G401 (cell line): ENCODE results near the gene WDHD1. TPM values are rescaled to one million over a fixed set of nuclear protein-coding genes. Genes with fewer than 3 reads are reported as not detected.
A peak's percentile ranks its signal among the peaks of the same experiment; 100 is the strongest.
"Not testable (repeated sequence)": the region's sequence is repeated elsewhere in the genome, so short reads cannot be mapped to it uniquely, and the experiment has no call there.

ENCODE experiments used
- DNase-seq: peaks from one replicate; pipeline ENCODE4 v3.0.0-alpha.2; 2015; ENCODE audit warnings: low spot score
- in situ Hi-C: cut with HindIII; loops from 2 replicates; pipeline ENCODE4 v1.10.0; 2016; ENCODE audit warnings: low sequenced_read_pairs, mixed read lengths
- total RNA-seq: library from RNA; depleted of rRNA; stranded (reverse); fragments of >200 nt; shearing (Covaris generic); gene quantifications from 2 replicates; pipeline ENCODE4 v1.2.3, GENCODE V29; 2014

WDHD1 gene
- total RNA-seq, 1 experiment from 2014 or later: 20.7 TPM

DNA sequence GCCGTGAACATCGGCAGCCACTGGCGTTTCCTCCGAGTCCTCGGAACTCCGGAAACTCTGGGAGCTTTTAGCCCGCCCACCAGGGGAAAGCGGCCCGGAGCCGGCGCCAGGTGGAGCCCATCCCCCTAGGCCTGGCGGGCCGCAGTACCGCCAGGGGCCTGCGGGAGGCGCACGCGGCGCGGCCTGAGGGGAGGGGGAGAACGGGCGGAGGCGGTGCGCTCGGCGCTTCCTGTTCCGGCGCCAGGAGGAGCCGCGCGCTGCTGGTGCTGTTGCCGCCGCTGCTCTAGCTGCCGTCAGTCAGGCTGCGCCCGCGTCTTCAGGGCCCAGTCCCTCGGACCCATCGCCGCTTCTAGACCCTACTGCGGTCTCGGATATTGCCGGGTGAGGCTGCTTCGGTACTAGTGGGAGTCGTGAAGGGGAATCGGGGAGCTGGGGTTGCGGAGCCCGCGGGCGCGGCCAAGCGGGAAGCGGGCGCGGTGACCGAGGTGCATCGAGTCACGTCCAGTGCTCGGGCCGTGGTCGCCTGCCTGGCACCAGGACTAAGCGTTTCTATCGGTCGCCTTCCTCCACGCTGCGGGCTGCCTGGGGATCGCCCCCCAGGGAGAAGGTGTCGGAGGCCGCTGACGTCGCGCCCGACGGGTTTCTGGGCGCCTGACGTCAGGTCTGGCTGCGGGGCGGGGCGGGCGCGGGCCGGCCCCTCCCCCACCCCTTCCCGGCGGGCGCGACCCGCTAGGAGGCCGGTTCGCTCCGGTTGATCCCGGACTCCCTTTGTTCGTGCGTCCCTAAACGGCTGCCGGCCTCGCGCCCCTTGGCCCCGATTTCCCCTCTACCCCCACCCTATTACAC, 24.7 kb upstream of the WDHD1 start, which contains the start of gene MAPK1IP1L:
Gene MAPK1IP1L (plus strand): TSS at position 225 of the 846 bp plus-strand sequence. CDS start 10,037 bp downstream, outside the sequence.
- in situ Hi-C loops: no loop called here

DNA sequence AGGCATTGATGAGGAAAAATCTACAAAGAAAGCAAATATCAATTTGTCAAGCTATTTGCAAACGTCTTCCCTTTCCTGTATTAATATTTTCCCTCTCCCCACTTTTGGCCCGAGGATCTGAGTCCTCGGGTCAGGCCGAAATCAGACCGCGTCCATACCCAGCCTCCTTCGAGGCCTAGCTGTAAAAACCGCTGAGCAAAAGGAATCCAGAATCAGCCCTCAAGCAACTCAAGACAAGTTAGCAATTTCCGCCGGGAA, 24.2 kb upstream of the WDHD1 start:
- DNase-seq: no peak
- in situ Hi-C loops: no loop called here

More for the DNA sequence above, 24.7 kb upstream of the WDHD1 start, which contains the start of gene MAPK1IP1L:
- DNase-seq: peak; percentile 86

DNA sequence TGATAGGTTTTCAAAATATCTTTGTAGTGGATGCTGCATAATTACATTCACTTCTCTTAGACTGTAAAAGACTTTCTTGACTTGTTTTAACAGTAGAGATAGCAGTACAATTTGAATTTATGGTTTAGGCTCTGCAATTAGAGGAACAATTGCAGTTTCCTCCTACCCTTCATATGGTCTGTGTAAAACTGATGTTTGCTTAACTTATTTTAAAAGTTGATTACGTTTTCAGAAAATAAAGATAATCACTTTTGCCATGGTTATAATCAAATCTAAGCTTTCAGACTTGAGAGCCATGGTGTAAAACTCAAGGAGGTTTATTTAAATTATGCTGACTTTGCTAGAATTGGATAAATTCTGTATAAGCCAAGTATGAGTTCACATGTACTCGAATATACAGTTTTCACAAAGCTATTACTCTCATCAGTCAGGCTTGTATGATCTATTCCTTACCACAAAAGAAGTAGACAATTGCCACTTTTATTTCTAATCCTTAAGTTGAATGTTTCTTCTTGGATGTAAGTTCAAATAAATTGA, 22.1 kb upstream of the WDHD1 start:
- in situ Hi-C loops: no loop called here
- DNase-seq: no peak

DNA sequence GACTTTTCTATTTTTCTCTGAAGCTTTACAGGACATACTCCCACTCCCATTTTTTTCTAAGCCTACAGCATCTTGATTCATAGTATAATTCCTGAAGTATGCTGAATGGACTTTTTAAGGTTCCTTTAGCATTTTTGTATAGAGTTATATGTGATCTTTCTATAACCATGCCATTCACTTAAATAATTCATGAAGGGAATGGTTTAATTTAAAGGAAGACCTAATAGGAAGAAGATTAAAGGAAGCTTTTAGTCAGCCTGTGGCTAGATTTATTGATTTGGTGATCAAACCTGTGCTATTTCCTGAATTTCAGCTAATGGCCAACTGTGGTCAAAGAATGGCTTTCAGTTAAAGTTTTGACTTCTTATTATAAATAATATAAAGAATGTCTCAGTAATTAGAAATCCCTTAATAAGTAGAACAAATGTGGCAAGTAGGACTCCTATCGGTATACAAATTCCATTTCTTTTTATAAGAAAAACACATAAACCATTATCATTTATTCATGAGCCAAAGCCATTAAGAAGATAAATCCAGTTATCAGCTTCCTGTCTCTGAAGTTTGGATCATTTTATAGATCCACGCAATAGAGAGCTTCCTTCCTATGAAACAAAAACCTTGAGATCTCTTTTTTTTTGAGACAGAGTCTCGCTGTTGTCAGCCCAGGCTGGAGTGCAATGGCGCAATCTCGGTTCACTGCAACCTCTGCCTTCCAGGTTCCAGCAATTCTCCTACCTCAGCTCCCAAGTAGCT, 20.6 kb upstream of the WDHD1 start:
- DNase-seq: no peak
- in situ Hi-C loops: no loop called here

DNA sequence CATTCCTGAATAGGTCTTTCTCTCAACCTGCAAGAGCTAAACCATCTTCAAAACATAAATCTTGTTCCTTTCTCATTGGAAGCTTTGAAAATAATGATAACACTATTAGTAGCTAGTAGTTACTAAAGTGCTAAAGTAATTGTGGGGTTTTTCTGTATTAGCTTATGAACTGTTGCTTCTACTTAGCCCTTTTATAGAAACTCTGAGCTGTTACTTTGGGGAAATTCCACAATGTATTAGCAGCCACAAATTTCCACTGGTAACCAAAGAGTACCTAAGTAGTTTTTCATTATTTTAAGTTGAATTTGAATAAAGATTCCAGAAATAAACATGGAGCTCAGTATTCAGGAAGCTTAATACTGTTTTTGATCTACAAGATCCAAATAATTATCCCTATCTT, 18.2 kb upstream of the WDHD1 start:
- no peak for DNase-seq
- in situ Hi-C loops: no loop called here

DNA sequence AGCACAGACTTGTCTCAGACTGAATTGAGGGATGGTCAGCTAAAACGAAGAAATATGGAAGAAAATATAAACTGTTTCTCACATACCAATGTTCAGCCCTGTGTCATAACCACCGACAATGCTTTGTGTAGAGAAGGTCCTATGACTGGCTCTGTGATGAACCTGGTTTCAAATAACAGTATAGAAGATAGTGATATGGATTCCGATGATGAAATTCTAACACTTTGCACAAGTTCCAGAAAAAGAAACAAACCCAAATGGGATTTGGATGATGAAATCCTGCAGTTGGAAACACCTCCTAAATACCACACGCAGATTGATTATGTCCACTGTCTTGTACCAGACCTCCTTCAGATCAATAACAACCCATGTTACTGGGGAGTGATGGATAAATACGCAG, 16.6 kb upstream of the WDHD1 start:
- in situ Hi-C loops: no loop called here
- no peak for DNase-seq

DNA sequence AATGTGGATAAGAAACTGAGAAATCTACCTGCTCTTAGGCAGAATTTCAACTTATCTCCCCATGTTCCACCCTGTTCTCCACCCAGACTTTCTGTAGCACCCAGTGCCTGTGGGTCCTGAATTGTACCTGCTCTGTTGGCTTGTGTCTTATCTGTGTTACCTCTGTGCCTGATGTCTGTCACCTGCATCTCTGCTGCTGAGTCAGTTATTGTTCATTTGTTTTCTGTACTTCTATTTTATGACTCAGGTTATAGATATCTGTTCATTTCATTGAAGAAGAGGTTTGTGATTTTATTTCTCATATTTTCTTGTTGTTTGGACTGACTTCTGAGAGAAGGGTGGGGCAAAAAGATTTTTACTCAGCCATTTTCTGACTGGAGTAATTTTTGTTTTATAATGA, 11.8 kb upstream of the WDHD1 start:
- no peak for DNase-seq
- in situ Hi-C loops: no loop called here

DNA sequence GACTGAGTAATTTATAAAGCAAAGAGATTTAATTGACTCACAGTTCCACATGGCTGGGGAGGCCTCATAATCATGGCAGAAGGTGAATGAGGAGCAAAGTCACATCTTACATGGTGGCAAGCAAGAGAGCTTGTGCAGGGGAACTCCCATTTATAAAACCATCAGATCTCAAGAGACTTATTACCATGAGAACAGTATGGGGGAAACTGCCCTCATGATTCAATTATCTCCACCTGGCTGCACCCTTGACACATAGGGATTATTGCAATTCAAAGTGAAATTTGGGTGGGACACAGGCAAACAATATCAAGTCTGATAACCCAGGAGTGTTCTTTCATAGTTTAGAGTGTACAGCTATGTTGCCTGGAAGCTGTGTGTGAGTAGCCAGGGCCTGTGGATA, 11.1 kb upstream of the WDHD1 start:
- in situ Hi-C loops, DNase-seq: not testable (repeated sequence)

DNA sequence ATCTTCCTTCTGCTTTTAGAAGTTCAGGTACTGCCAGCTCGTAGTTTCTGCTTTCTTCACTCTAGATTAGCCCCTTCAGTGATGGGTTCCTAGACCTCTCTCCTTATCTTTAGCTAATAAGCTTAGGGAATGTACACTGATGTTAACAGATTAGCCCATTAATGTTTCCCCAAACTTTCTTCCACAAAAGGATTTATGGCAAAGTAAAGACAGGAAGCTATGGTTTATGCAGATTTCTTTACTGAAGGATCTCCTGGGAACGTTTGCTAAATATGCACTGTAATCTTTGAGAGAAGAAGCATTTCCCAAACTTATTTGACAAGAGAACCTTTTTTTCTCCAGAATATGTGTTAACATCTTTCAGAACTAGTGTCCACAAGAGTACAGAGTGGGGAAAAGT, 4.3 kb upstream of the WDHD1 start:
- DNase-seq: no peak
- in situ Hi-C loops: no loop called here

DNA sequence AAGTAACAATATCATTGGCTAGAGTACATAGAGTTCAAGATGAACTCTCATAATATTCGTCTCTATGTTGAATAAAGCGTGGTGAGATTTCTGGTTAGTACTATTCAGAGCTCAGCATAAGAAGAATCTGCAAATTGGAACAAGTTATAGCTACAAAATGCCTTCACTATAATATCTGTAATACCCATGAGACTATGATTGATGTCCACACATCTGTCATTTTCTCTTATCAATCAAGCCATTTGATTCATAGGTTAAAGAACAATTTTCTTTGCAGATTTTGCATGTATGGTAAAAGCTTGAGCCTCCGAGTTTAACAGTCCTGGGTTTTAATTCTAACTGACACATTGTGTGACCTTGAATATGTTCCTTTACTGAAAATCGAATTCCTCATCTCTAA, 1.6 kb upstream of the WDHD1 start:
- in situ Hi-C loops: no loop called here
- no peak for DNase-seq

DNA sequence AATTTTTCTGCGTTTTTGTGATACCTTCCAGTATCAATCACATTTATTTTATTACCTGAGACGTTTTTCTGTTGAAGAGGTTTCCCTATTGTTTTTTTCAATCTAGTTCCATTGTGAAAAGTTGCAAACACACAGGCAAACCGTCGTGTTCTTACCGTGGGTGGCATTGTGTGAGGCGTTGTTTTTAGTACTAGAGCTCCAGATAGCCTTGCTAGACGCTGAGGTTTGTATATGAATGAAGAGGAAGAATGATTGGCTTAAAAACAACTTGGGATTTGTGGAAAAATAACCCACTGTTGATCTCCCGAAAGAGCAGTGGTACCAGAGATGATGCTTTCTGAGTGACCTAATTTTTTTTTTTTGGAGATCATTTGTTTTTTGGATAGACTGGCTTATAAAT, 1.2 kb upstream of the WDHD1 start:
- no peak for DNase-seq
- in situ Hi-C loops: no loop called here

DNA sequence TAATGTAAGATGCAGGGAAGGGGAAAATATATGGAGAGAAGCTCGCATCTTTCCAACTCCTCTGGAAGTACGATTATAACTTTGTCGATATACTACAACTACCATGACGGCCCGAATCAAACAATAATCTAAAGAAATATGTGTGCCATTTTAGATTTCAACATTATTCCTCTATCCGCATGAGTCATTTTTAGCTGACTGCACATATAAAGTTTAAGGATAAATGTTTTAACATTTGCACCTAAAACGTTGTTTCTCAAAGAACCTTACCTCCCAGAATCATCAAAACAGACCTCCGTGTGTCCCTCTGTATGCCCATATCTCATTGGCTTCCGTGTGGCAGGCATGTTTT, 482 bp downstream of the WDHD1 start:
- in situ Hi-C loops: no loop called here
- no peak for DNase-seq

DNA sequence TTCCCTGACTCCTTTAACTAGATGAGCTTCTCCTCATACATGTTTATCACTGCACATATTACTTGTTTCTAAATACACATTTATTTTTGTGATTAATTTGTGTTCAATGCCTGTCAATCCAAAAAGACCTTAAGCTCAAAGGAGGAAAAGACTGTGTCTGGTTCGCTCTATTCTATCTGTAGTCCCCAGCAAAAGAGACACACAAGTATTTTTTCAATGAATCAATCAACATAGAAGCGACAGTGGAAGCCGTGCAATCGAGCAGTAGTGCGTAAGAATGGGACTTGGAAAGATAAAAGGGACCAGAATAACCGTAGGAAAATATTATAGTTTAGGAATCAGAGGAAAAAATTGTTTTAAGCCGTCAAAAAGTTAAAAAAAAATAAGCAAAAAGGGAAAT, 951 bp downstream of the WDHD1 start:
- in situ Hi-C loops: no loop called here
- DNase-seq: no peak

DNA sequence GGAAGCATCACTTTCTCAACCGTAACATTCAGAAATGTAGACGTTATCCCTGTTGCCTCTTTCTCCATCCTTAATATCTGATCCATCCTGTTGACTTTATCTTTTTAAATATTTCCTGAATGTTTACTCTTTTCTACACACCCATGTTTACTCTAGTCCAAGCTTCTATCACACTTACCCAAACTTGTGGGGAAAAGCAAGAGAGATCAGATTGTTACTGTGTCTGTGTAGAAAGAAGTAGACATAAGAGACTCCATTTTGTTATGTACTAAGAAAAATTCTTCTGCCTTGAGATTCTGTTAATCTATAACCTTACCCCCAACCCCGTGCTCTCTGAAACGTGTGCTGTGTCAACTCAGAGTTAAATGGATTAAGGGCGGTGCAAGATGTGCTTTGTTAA, 2.5 kb downstream of the WDHD1 start:
- DNase-seq, in situ Hi-C loops: not testable (repeated sequence)

DNA sequence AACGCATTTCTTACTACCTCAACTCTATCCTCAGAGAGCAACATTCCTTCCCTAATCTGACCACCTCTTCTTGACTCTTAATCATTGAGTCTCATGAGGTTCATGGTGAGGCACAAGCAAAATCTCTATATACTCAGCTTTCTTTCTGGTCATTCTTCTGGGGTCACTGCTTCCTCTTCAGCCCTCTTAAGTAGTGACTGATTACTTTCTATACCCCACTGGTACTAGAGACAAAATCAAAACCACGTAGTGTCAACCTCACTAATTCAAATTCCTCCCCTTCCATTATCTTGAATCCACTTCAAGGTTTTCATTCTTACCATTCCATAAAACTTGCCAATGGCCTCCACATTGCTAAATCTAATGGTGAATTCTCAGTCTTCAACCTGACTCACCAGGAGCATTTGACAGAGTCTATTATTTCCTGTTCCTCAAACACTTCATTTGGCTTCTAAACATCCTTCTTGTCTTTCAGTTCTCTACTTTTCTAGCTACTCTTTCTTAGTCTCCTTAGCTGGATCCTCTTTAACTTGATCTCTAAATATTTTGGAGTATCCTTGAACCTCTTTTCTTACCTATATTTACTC, 6.8 kb downstream of the WDHD1 start:
- in situ Hi-C loops: no loop called here
- no peak for DNase-seq

DNA sequence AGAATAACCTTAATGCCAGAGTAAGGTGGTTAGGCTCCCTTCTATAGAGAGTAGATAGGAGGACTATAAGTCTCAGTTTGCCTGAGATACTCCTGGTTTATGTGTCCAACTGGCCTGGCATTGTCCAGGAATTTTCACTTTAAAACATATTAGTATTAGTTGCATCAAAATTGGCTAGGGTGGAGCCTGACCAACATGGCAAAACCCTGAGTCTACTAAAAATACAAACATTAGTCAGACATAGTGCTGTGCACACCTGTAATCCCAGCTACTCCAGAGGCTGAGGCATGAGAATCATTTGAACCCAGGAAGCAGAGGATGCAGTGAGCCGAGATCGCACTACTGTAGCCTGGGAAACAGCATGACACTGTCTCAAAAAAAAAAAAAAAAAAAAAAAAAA, 11.9 kb downstream of the WDHD1 start:
- in situ Hi-C loops: no loop called here

DNA sequence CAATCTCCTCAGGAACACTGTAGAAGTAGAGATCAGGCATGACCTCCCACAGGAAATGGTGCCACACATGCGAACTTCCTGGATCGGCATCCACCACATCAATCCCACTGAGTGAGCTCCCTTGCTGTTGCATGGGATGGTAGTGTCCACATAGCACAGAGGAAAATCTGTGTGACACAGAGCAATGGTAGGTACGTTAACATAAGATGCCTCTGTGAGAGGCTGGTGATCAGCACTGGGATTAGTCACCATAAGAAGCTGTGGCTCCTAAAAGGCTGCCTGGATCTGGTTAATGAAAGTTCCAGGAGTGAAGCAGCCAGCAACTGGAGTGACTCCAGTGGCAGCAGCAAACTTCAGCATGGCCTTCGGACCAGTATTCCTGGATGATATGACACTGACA, 21.8 kb downstream of the WDHD1 start:
- in situ Hi-C loops: no loop called here
- no peak for DNase-seq

More for the DNA sequence above, 11.9 kb downstream of the WDHD1 start:
- DNase-seq: no peak

DNA sequence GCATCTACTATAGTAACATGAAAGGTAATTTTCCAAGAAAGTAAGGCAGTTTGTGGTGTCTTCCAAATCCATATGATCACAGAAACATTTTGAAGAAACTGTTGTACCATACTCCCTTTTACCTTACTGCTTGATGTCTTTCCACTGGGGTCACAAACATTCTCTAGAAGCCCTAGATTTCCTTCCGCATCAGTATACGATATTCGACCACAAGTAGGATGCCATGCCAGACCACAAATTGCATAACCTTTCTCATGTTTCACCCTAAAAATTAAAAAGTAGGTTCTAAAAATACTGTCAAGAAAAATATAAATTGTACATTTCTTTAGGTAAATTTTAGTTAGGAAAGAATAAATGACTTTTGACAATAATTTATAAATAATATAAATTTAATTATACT, 26.5 kb downstream of the WDHD1 start:
- in situ Hi-C loops: no loop called here
- DNase-seq: no peak

DNA sequence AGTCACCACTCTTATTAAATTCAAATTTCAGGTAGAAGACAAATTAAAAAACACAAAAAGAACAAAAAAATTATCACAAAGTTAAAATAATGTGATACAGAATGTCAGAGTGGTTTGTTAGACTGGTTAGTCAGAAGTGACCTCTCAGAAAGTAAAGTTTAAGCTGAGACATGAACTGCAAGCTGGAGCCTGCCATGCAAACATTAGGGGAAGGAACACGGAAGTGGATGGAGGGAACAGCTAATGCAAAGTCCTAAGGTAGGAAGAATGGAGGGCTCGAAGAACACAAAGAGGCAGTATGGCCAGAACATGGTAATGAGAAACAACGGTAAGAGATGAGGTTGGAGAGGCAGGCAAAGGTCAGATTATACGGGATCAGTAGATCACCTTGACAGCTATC, 41.7 kb downstream of the WDHD1 start:
- in situ Hi-C loops: no loop called here
- no peak for DNase-seq

DNA sequence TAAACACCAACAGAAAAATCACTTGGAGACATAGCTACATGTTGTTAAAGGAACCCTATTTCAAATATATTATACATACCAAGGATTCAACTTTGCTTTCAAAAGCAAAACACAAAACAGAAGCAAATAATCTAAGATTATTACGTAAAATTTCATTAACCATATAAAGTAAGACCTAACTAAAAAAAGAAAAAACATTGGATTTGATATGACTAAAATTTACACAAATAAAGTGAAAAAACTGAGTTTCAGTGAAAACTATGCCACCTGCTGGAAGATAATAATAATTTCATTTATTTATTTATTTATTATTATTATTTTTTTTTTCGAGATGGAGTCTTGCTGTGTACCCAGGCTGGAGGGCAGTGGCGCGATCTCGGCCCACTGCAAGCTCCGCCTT, 45.2 kb downstream of the WDHD1 start:
- DNase-seq: no peak
- in situ Hi-C loops: no loop called here
